Measurements from ENCODE around the gene PIAS1. TPM values are rescaled to one million over a fixed set of nuclear protein-coding genes. Genes with fewer than 3 reads are reported as not detected.

PIAS1 gene
- total RNA-seq, 2 donors from 2014 or later: 24.1 to 63.3 TPM

- Histone ChIP-seq H3K4me1 (peaks cover 58% of the 10 kb centered on the region), H3K27ac (no peak overlapping the region), H3K27me3 (no peaks in the 10 kb centered on the region), H3K4me3 (no peak overlapping the region), H3K9me3 (no peaks in the 10 kb centered on the region), H3K36me3 (replicated peaks in 1 of 2; ENCODE audit: insufficient read depth in 1 of 2, low read depth in 2 of 2) (no peaks in the 10 kb centered on the region)
- no peak for ATAC-seq
- intact Hi-C loops (cut with DNase I): no loop called here
- no peak for TF ChIP-seq POLR2A (IDR thresholded peaks at IDR 0.05)
- no peak for TF ChIP-seq CTCF (IDR thresholded peaks at IDR 0.05)
- no peak for DNase-seq
- 47 to 57% methylated on average over 3 of the region's 3 CpGs for WGBS, 2 donors
Observed at GRCh38 chr15:68082735-68083134, 28.6 kb downstream of the PIAS1 start.

- DNase-seq (no peak), ATAC-seq (no peak)
- no peak for TF ChIP-seq CTCF (IDR thresholded peaks at IDR 0.05)
- no peak for TF ChIP-seq POLR2A (IDR thresholded peaks at IDR 0.05)
- H3K27me3 ChIP-seq: no peaks in the 10 kb centered on the region
- no peaks in the 10 kb centered on the region for H3K9me3 ChIP-seq
- H3K4me1 ChIP-seq: peaks cover 57% of the 10 kb centered on the region
- intact Hi-C loops (cut with DNase I): no loop called here
- WGBS, 2 donors: 20 to 26% methylated on average over 4 of the region's 4 CpGs
- H3K36me3 ChIP-seq (replicated peaks in 1 of 2; ENCODE audit: insufficient read depth in 1 of 2, low read depth in 2 of 2): no peaks in the 10 kb centered on the region
- H3K4me3 ChIP-seq: no peak overlapping the region
- H3K27ac ChIP-seq: no peak overlapping the region
Observed at GRCh38 chr15:68083463-68083862, 29.3 kb downstream of the PIAS1 start.

- no peaks in the 10 kb centered on the region for H3K9me3 ChIP-seq
- H3K27ac ChIP-seq: no peak overlapping the region
- ATAC-seq (no peak), DNase-seq (no peak)
- TF ChIP-seq POLR2A (IDR thresholded peaks at IDR 0.05) (no peak), CTCF (IDR thresholded peaks at IDR 0.05) (no peak)
- intact Hi-C loops (cut with DNase I): no loop called here
- no peaks in the 10 kb centered on the region for H3K27me3 ChIP-seq
- H3K4me1 ChIP-seq: peaks cover 62% of the 10 kb centered on the region
- 74 to 77% methylated on average over 1 of the region's 1 CpG for WGBS, 2 donors
- no peak overlapping the region for H3K4me3 ChIP-seq
- H3K36me3 ChIP-seq (replicated peaks in 1 of 2; ENCODE audit: insufficient read depth in 1 of 2, low read depth in 2 of 2): no peaks in the 10 kb centered on the region
Observed at GRCh38 chr15:68085052-68085451, 30.9 kb downstream of the PIAS1 start.

- Histone ChIP-seq H3K4me3 (no peak overlapping the region), H3K27ac (no peak overlapping the region), H3K9me3 (peaks cover 0 to 3% (median 0%) of the 10 kb centered on the region in 3 donors), H3K4me1 (peaks cover 29% of the 10 kb centered on the region), H3K36me3 (replicated peaks in 1 of 2; ENCODE audit: insufficient read depth in 1 of 2, low read depth in 2 of 2) (no peaks in the 10 kb centered on the region), H3K27me3 (no peaks in the 10 kb centered on the region)
- ATAC-seq (no peak), DNase-seq (no peak)
- WGBS, 2 donors: 84 to 92% methylated on average over 3 of the region's 3 CpGs
- intact Hi-C loops (cut with DNase I): no loop called here
- TF ChIP-seq CTCF (IDR thresholded peaks at IDR 0.05) (no peak), POLR2A (IDR thresholded peaks at IDR 0.05) (no peak)
Observed at GRCh38 chr15:68091743-68092142, 37.6 kb downstream of the PIAS1 start.

- Histone ChIP-seq H3K27me3 (no peaks in the 10 kb centered on the region), H3K27ac (no peak overlapping the region), H3K9me3 (peaks cover 0 to 6% (median 0%) of the 10 kb centered on the region in 3 donors), H3K4me1 (peaks cover 20% of the 10 kb centered on the region), H3K4me3 (no peak overlapping the region), H3K36me3 (replicated peaks in 1 of 2; ENCODE audit: insufficient read depth in 1 of 2, low read depth in 2 of 2) (no peaks in the 10 kb centered on the region)
- ATAC-seq: no peak
- TF ChIP-seq POLR2A (IDR thresholded peaks at IDR 0.05): no peak
- no peak for TF ChIP-seq CTCF (IDR thresholded peaks at IDR 0.05)
- DNase-seq: no peak
- intact Hi-C loops (cut with DNase I): no loop called here
- WGBS, 2 donors: 88 to 97% methylated on average over 1 of the region's 1 CpG
Observed at GRCh38 chr15:68096099-68096498, 42.0 kb downstream of the PIAS1 start.

Data from body of pancreas (tissue), 4 donors.